PC-3 (cell line): ENCODE measurements around the gene RNU1-4. TPM values are rescaled to one million over a fixed set of nuclear protein-coding genes. Genes with fewer than 3 reads are reported as not detected.
"Not testable (repeated sequence)": the region's sequence is repeated elsewhere in the genome, so short reads cannot be mapped to it uniquely, and the experiment has no call there.

Experiments used
- ATAC-seq: fragments of 200-7000 bp; cut with Tn5 transposase; 2 replicates; pipeline ENCODE4 v1.9.1; 2020; ENCODE audit warnings: mild to moderate bottlenecking, moderate library complexity
- BruUV-seq: library from RNA; stranded (reverse); fragments of 400-500 nt; replicated peaks from 2 replicates; lab custom pipeline; 2021; lab: Mats Ljungman, UMichigan
- CTCF ChIA-PET: fragments of 300-600 bp; sonication (Branson Sonifier 250); formaldehyde crosslinking; loops from one replicate; lab custom pipeline; 2022; ENCODE audit warnings: antibody characterized with exemption; lab: Charles Lee
- POLR2A ChIA-PET: fragments of 300-600 bp; sonication (Branson Sonifier 250); formaldehyde crosslinking; loops from one replicate; lab custom pipeline; 2022; ENCODE audit warnings: antibody characterized with exemption; ENCODE audit not compliant: unreplicated experiment; lab: Charles Lee
- DNase-seq: peaks from one replicate; pipeline ENCODE4 v3.0.0-alpha.2; 2015
- H2AFZ ChIP-seq: fragments of 300-600 bp; sonication (generic); 2 replicates; pipeline ENCODE4 v1.6.0; 2016; ENCODE audit warnings: antibody characterized with exemption, low read length
- H3F3A ChIP-seq: fragments of 300-600 bp; sonication (generic); one replicate; pipeline ENCODE4 v1.6.0; 2017; ENCODE audit warnings: antibody characterized with exemption, low read length, control low read depth, mild to moderate bottlenecking; ENCODE audit not compliant: unreplicated experiment
- H3K27ac ChIP-seq: fragments of 300-600 bp; sonication (generic); 2 replicates; pipeline ENCODE4 v1.5.1; 2016; ENCODE audit warnings: mild to moderate bottlenecking, low read length
- H3K27me3 ChIP-seq: fragments of 300-600 bp; sonication (generic); 2 replicates; pipeline ENCODE4 v1.6.1; 2016; ENCODE audit warnings: low read length, mixed read lengths
- H3K36me3 ChIP-seq: fragments of 300-600 bp; sonication (generic); 2 replicates; pipeline ENCODE4 v1.6.1; 2016; ENCODE audit warnings: low read depth, mixed run types, low read length, mixed read lengths
- H3K4me1 ChIP-seq: fragments of 300-600 bp; sonication (generic); 2 replicates; pipeline ENCODE4 v1.5.1; 2016; ENCODE audit warnings: low read length; ENCODE audit not compliant: insufficient read depth
- H3K4me2 ChIP-seq: fragments of 300-600 bp; sonication (generic); 2 replicates; pipeline ENCODE4 v1.6.0; 2016; ENCODE audit warnings: low read length
- H3K4me3 ChIP-seq: fragments of 300-600 bp; sonication (generic); 2 replicates; pipeline ENCODE4 v1.5.1; 2016; ENCODE audit warnings: mild to moderate bottlenecking, low read length, mixed read lengths
- H3K79me2 ChIP-seq: fragments of 300-600 bp; sonication (generic); 2 replicates; pipeline ENCODE4 v1.6.1; 2017; ENCODE audit warnings: low read length, mixed read lengths
- H3K9ac ChIP-seq: fragments of 300-600 bp; sonication (generic); 2 replicates; pipeline ENCODE4 v1.6.0; 2016; ENCODE audit warnings: mild to moderate bottlenecking, low read length
- H3K9me2 ChIP-seq: fragments of 300-600 bp; sonication (generic); replicated peaks from 2 replicates; pipeline ENCODE4 v1.6.1; 2016; ENCODE audit warnings: mixed run types, low read length, mixed read lengths
- H3K9me3 ChIP-seq: fragments of 300-600 bp; sonication (generic); 2 replicates; pipeline ENCODE4 v1.6.1; 2016; ENCODE audit warnings: low read length, mixed read lengths
- H4K20me1 ChIP-seq: fragments of 300-600 bp; sonication (generic); 2 replicates; pipeline ENCODE4 v1.6.1; 2016; ENCODE audit warnings: low read length, mixed read lengths
- intact Hi-C: fragments of 100-400 bp; cut with micrococcal nuclease; formaldehyde crosslinking; loops from 2 replicates; pipeline ENCODE4 v1.9.0; 2023
- total RNA-seq: library from RNA; depleted of rRNA; stranded (reverse); fragments of >200 nt; gene quantifications from 2 replicates; pipeline ENCODE4 v1.2.3, GENCODE V29; 2014

Gene RNU1-4
- total RNA-seq, 1 experiment from 2014 or later, result under 0.01 TPM

DNA sequence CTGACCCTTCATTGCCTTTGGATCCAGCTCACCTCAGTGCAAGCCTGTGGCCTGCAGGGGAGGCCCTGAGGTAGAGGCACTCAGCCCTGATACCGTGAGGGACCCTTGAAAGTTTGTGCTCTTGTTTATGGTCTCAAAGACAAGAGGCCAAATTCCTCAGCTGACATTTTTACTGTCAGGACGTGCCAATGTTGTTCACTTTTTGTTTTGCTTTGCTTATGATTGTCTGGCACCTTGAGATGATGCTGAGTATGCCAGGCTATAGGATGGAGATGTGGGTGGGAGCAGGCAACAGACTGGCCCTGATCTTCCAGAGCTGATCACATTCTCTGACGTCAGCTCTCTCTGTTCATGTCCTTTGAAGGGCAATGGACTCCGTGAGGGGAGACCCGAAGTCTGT, 36.5 kb downstream of the RNU1-4 start:
- BruUV-seq, H3K27me3 ChIP-seq, POLR2A ChIA-PET, H3K79me2 ChIP-seq, H3K9ac ChIP-seq, H3K9me3 ChIP-seq, H3K4me2 ChIP-seq, CTCF ChIA-PET, DNase-seq, intact Hi-C loops, H3K27ac ChIP-seq, H3K36me3 ChIP-seq, H4K20me1 ChIP-seq, H2AFZ ChIP-seq, H3K9me2 ChIP-seq, ATAC-seq, H3F3A ChIP-seq, H3K4me3 ChIP-seq: not testable (repeated sequence)
- H3K4me1 ChIP-seq, result peaks cover 23% of the 10 kb centered on the region

DNA sequence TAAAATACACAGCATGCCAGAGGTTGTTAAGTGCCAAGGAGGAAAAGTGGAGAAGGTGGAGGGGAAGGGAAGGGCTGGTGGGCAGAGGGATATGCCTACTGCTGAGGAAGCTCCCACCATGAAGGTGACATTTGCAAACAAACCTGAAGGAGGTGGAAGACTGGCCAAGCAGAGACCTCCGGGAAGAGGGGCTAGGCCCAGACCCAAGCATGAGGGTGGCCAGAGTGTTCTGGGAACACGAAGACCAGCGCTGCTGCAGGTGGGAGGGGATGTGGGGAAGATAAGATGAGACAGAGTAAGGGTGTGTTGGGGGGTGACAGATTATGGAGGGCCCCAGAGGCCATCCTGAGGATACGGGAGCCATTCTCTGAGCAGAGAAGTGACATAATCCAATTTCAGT, 37.5 kb downstream of the RNU1-4 start:
- H3K9me2 ChIP-seq, H3K36me3 ChIP-seq, H3K4me3 ChIP-seq, H3K79me2 ChIP-seq, H2AFZ ChIP-seq, BruUV-seq, H3K9ac ChIP-seq, DNase-seq, H4K20me1 ChIP-seq, H3K27ac ChIP-seq, CTCF ChIA-PET, H3K27me3 ChIP-seq, intact Hi-C loops, H3F3A ChIP-seq, POLR2A ChIA-PET, H3K4me2 ChIP-seq, H3K9me3 ChIP-seq, ATAC-seq: not testable (repeated sequence)
- H3K4me1 ChIP-seq, result peaks cover 19% of the 10 kb centered on the region

DNA sequence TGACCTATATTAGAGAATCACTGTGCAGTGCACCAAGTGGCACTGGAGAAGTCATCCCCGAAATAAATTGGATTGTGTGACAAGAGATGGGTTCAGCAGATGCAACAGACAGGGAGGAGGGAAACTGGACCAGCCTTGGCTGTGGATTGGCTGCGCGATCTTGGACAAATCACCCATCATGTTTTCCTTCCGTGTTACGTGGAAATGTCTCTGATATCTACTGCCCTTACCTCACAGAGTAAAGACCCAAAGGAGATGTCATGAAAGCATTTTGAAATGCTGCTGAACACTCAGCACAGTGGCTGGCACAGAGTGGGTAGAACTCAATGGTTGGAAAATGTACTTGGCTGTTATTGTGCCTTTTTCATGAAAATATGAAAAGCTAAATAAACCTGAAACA, 39.2 kb downstream of the RNU1-4 start:
- intact Hi-C loops, H3F3A ChIP-seq, CTCF ChIA-PET, POLR2A ChIA-PET, DNase-seq, H3K36me3 ChIP-seq, H4K20me1 ChIP-seq, H3K9me2 ChIP-seq, H2AFZ ChIP-seq, H3K4me3 ChIP-seq, BruUV-seq, ATAC-seq, H3K27me3 ChIP-seq, H3K4me2 ChIP-seq, H3K79me2 ChIP-seq, H3K9me3 ChIP-seq, H3K27ac ChIP-seq, H3K9ac ChIP-seq: not testable (repeated sequence)
- peaks cover 13% of the 10 kb centered on the region for H3K4me1 ChIP-seq

DNA sequence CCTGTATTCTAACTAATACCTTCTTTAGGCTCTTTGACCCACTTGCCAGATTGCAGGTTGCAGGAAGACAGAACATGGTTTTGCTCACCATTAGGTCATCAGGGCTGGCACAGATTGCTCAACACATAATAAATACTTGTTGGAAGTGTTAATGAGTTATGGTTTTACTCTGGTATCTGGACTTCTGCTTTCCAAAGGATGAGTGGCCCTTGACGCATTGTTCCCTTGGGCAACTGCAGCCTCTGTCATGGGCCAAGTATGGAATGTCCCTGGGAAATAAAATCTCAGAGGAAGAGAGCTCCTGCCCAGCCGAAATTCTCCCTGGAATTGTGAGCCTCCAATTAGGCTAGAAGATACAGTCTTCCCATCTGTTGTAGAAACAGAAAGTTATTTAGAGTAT, 40.7 kb downstream of the RNU1-4 start:
- H3K9ac ChIP-seq, intact Hi-C loops, H3K79me2 ChIP-seq, H3K36me3 ChIP-seq, H3K27me3 ChIP-seq, H3K27ac ChIP-seq, H3F3A ChIP-seq, POLR2A ChIA-PET, CTCF ChIA-PET, DNase-seq, H3K9me2 ChIP-seq, H4K20me1 ChIP-seq, H3K4me3 ChIP-seq, BruUV-seq, H2AFZ ChIP-seq, H3K9me3 ChIP-seq: not testable (repeated sequence)
- ATAC-seq, result peak; percentile 90
- Histone ChIP-seq H3K4me1 (peaks cover 13% of the 10 kb centered on the region), H3K4me2 (peak overlapping the region; percentile 53; the same call in 1 of the 2 replicates)

DNA sequence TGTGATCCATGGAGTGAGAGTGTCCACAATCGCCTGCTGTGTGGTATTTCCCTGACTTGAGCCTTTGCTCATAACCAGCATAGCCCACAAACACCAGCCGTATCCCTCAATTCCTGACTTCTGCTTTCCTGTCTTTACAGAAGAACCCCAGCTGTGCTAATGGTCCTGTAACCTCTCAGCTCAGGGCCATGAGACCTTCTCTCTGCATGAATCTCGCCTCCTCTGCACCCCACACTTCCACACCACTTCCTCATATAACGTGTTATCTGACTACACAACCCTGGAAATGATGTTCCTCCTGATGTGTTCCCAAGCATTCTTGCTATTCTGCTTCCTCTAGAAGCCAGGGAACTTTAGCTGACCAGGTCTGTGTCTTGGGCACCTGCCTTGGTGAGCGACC, 41.3 kb downstream of the RNU1-4 start:
- H3K36me3 ChIP-seq, CTCF ChIA-PET, BruUV-seq, H3K4me2 ChIP-seq, ATAC-seq, H3K79me2 ChIP-seq, DNase-seq, H3K9me3 ChIP-seq, H3K4me3 ChIP-seq, H3F3A ChIP-seq, H3K27me3 ChIP-seq, H3K9me2 ChIP-seq, H4K20me1 ChIP-seq, POLR2A ChIA-PET, H3K9ac ChIP-seq, H2AFZ ChIP-seq, intact Hi-C loops: not testable (repeated sequence)
- peak overlapping the region; percentile 23 for H3K27ac ChIP-seq
- peaks cover 13% of the 10 kb centered on the region for H3K4me1 ChIP-seq

DNA sequence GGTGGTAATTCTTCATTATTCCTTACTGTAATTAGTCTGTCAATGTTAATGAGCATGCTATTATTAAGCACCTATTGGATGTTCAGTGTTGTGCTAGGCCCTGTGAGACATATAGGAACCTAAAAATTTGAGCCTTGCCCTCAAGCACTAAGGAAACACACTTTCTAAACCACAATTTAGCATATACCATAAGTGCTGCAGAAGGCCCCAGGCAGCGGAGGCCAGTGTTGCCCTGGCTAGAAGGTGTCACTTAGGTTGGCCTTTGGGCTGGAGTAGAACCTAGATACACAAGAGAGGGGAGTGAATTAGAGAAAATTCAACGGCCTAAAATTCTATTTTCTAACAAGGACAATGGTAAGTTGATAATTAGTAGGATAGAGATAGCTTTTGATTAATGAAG, 44.6 kb downstream of the RNU1-4 start:
- BruUV-seq, H3K27ac ChIP-seq, DNase-seq, H3F3A ChIP-seq, ATAC-seq, CTCF ChIA-PET, H3K9me2 ChIP-seq, H3K79me2 ChIP-seq, H3K4me2 ChIP-seq, H4K20me1 ChIP-seq, POLR2A ChIA-PET, H2AFZ ChIP-seq, H3K36me3 ChIP-seq, H3K9ac ChIP-seq, H3K9me3 ChIP-seq, H3K4me3 ChIP-seq, intact Hi-C loops, H3K27me3 ChIP-seq: not testable (repeated sequence)
- H3K4me1 ChIP-seq, result peaks cover 13% of the 10 kb centered on the region

DNA sequence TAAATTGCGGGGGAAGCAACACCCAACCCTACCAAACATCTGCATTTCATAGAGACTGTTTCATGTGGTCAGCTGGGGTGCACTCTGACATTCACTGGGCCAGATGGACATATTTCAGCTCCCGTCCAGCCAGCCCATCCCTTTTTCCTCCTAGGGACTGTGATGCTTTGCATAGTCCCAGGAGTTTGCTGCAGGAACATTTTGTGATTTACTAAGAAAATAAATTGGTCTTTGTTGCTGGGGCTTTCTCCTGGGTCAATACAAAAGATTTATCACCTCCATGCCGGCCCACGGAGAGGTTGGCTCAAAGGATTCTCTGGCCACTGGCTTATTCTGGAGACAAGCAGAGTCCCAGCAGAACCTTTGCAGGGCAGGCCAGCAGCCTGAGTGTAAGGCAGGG, 46.0 kb downstream of the RNU1-4 start:
- H3K9me3 ChIP-seq, POLR2A ChIA-PET, H3K27me3 ChIP-seq, H3K4me1 ChIP-seq, H3K9me2 ChIP-seq, H3K9ac ChIP-seq, ATAC-seq, H2AFZ ChIP-seq, H3K27ac ChIP-seq, H3K4me3 ChIP-seq, H3K36me3 ChIP-seq, H3K4me2 ChIP-seq, intact Hi-C loops, H3K79me2 ChIP-seq, DNase-seq, H3F3A ChIP-seq, H4K20me1 ChIP-seq, CTCF ChIA-PET, BruUV-seq: not testable (repeated sequence)
